Fibroblast of pulmonary artery (primary cell): Measurements from ENCODE around the gene INIP.
"Not testable (repeated sequence)": the region's sequence is repeated elsewhere in the genome, so short reads cannot be mapped to it uniquely, and the experiment has no call there.

Experiments
- DNase-seq: peaks from one replicate; pipeline ENCODE4 v3.0.0-alpha.2; 2010; ENCODE audit warnings: low read depth
- H3K4me3 ChIP-seq: replicated peaks from 2 replicates; pipeline ENCODE4 v1.5.1; 2011; ENCODE audit warnings: low read depth, mild to moderate bottlenecking, control low read depth, low read length, moderate library complexity
- CTCF ChIP-seq: IDR thresholded peaks from 2 replicates; pipeline ENCODE4 v1.5.1; 2011; ENCODE audit warnings: mild to moderate bottlenecking, control low read depth, low read length, inconsistent platforms; ENCODE audit errors: missing control alignments

INIP gene

GRCh38 chr9:112743216-112743836, 25.4 kb upstream of the INIP start:
- H3K4me3 ChIP-seq, result no peak overlapping the region
- peak; percentile 16 for TF ChIP-seq CTCF
- no peak for DNase-seq

- TF ChIP-seq CTCF, result no peak
- no peak for DNase-seq
- no peak overlapping the region for H3K4me3 ChIP-seq
Observed at GRCh38 chr9:112734892-112735291, 17.0 kb upstream of the INIP start.

GRCh38 chr9:112731971-112732370, 14.1 kb upstream of the INIP start:
- H3K4me3 ChIP-seq, result no peak overlapping the region
- no peak for DNase-seq
- TF ChIP-seq CTCF, result no peak

GRCh38 chr9:112728401-112728800, 10.5 kb upstream of the INIP start:
- no peak for DNase-seq
- no peak for TF ChIP-seq CTCF
- H3K4me3 ChIP-seq, result no peak overlapping the region

- no peak for TF ChIP-seq CTCF
- DNase-seq, result no peak
- no peak overlapping the region for H3K4me3 ChIP-seq
Observed at GRCh38 chr9:112726428-112726827, 8.5 kb upstream of the INIP start.

- DNase-seq, result no peak
- no peak overlapping the region for H3K4me3 ChIP-seq
- no peak for TF ChIP-seq CTCF
Observed at GRCh38 chr9:112725961-112726360, 8.0 kb upstream of the INIP start.

GRCh38 chr9:112722749-112723148, 4.8 kb upstream of the INIP start:
- DNase-seq, H3K4me3 ChIP-seq: not testable (repeated sequence)
